ENCODE measurements around the gene CLSTN1. TPM values are rescaled to one million over a fixed set of nuclear protein-coding genes. Genes with fewer than 3 reads are reported as not detected.

Gene CLSTN1
- total and polyA plus RNA-seq, 2 of the 8 experiments (the other 6 are each of a cell fraction or from before 2014, with no cell fraction given), result 34.2 to 97.4 TPM

- TF ChIP-seq CTCF (IDR thresholded peaks at IDR 0.05; ENCODE audit: control extremely low read depth in 1 of 3, insufficient read depth in 1 of 3, low read depth in 1 of 3, low read length in 3 of 3), result no peak
Observed at GRCh38 chr1:9761855-9762254, 61.9 kb downstream of the CLSTN1 start (continued).

Data from H1 (cell line).